H1 (cell line): Measurements from ENCODE around the gene TMEM187. TPM values are rescaled to one million over a fixed set of nuclear protein-coding genes. Genes with fewer than 3 reads are reported as not detected.

Experiments
- CTCF ChIA-PET: fragments of 300-600 bp; sonication (Branson Sonifier 250); formaldehyde crosslinking; loops from one replicate; lab custom pipeline; 2021; ENCODE audit not compliant: partially characterized antibody; lab: Charles Lee
- POLR2A ChIA-PET: fragments of 300-600 bp; sonication (Branson Sonifier 250); formaldehyde crosslinking; loops from one replicate; lab custom pipeline; 2021; ENCODE audit warnings: inconsistent platforms; ENCODE audit not compliant: partially characterized antibody; lab: Charles Lee
- DNase-seq, 2 experiments: peaks; one replicate each; pipeline versions ENCODE4 v3.0.0 to v3.0.0-alpha.2; 2010 to 2022; ENCODE audit warnings: low spot score in 2 of 2, low read depth in 1 of 2, mixed read lengths in 1 of 2
- FAIRE-seq: peaks from 2 replicates; lab custom pipeline; 2011; peaks lifted over from hg19 to GRCh38; lab: Jason Lieb, UNC
- H2AFZ ChIP-seq: 2 replicates; pipeline ENCODE4 v1.8.1; 2012; ENCODE audit warnings: low read length, inconsistent platforms
- H2AK5ac ChIP-seq: 2 replicates; pipeline ENCODE4 v1.6.1; 2013; ENCODE audit warnings: low read depth, low read length
- H2BK120ac ChIP-seq: replicated peaks from 2 replicates; pipeline ENCODE3; 2013; ENCODE audit warnings: low read depth, low read length, inconsistent platforms
- H2BK12ac ChIP-seq: 2 replicates; pipeline ENCODE4 v1.6.1; 2013; ENCODE audit warnings: low read depth, low read length
- H2BK15ac ChIP-seq: 2 replicates; pipeline ENCODE4 v1.6.1; 2013; ENCODE audit warnings: low read length
- H2BK20ac ChIP-seq: 2 replicates; pipeline ENCODE4 v1.6.1; 2013; ENCODE audit warnings: low read length
- H2BK5ac ChIP-seq: 2 replicates; pipeline ENCODE4 v1.6.1; 2013; ENCODE audit warnings: low read depth, low read length
- H3K14ac ChIP-seq: 2 replicates; pipeline ENCODE4 v1.6.1; 2013; ENCODE audit warnings: inconsistent platforms; ENCODE audit not compliant: insufficient read length
- H3K18ac ChIP-seq: 2 replicates; pipeline ENCODE4 v1.6.1; 2013; ENCODE audit warnings: low read length; ENCODE audit errors: extremely low read depth
- H3K23ac ChIP-seq: 2 replicates; pipeline ENCODE4 v1.6.1; 2013; ENCODE audit warnings: inconsistent platforms; ENCODE audit not compliant: insufficient read length
- H3K23me2 ChIP-seq: 2 replicates; pipeline ENCODE4 v1.6.1; 2013; ENCODE audit warnings: low read depth, low read length
- H3K27ac ChIP-seq: 2 replicates; pipeline ENCODE4 v1.6.1; 2011; ENCODE audit warnings: low read depth, low read length, inconsistent platforms
- H3K27me3 ChIP-seq, 4 experiments: replicated peaks in 1 of 4; 1 replicate in 1 of 4; 2 replicates in 3 of 4; pipeline versions ENCODE4 v1.6.1 to v1.8.1; 2011 to 2013; ENCODE audit warnings: low read length in 3 of 4, mild to moderate bottlenecking in 3 of 4, inconsistent platforms in 2 of 4, mixed read lengths in 2 of 4, moderate library complexity in 1 of 4; ENCODE audit not compliant: control insufficient read depth in 3 of 4, insufficient read depth in 3 of 4; ENCODE audit errors: extremely low read depth in 1 of 4
- H3K36me3 ChIP-seq, 4 experiments: 2 replicates each; pipeline versions ENCODE4 v1.6.1 to v1.8.1; 2011 to 2013; ENCODE audit warnings: mild to moderate bottlenecking in 4 of 4, low read length in 3 of 4, moderate library complexity in 2 of 4, control low read depth in 1 of 4, inconsistent platforms in 1 of 4; ENCODE audit not compliant: insufficient read depth in 4 of 4, control insufficient read depth in 2 of 4
- H3K4ac ChIP-seq: replicated peaks from 2 replicates; pipeline ENCODE3; 2013; ENCODE audit warnings: low read length, low read depth, mixed read lengths, inconsistent platforms; ENCODE audit not compliant: insufficient read length
- H3K4me1 ChIP-seq, 4 experiments: replicated peaks in 1 of 4; 1 replicate in 1 of 4; 2 replicates in 3 of 4; pipeline versions ENCODE4 v1.6.1 to v1.8.1; 2011 to 2013; ENCODE audit warnings: low read length in 3 of 4, inconsistent platforms in 2 of 4, mixed read lengths in 1 of 4; ENCODE audit not compliant: insufficient read depth in 4 of 4, control insufficient read depth in 3 of 4
- H3K4me2 ChIP-seq, 2 experiments: 2 replicates each; pipeline versions ENCODE4 v1.6.1 to v1.8.1; 2011 to 2013; ENCODE audit warnings: low read depth in 2 of 2, low read length in 2 of 2, control low read depth in 1 of 2, inconsistent platforms in 1 of 2, mild to moderate bottlenecking in 1 of 2; ENCODE audit not compliant: insufficient read depth in 1 of 2
- H3K4me3 ChIP-seq, 4 experiments: fragments of 200-600, 300-600 bp in 1 of 4; sonication (generic), shearing (Covaris generic), sonication (Bioruptor Twin) in 1 of 4; 2 replicates each; pipeline versions ENCODE4 v1.5.1 to v1.8.1; 2011 to 2016; ENCODE audit warnings: low read length in 4 of 4, low read depth in 3 of 4, control low read depth in 2 of 4, inconsistent platforms in 2 of 4, mild to moderate bottlenecking in 2 of 4, mixed read lengths in 1 of 4, moderate library complexity in 1 of 4; ENCODE audit not compliant: insufficient read depth in 2 of 4; ENCODE audit errors: extremely low read depth in 1 of 4
- H3K56ac ChIP-seq: replicated peaks from 2 replicates; pipeline ENCODE3; 2013; ENCODE audit warnings: low read depth, mild to moderate bottlenecking, mixed read lengths, low read length, inconsistent platforms; ENCODE audit not compliant: insufficient read length
- H3K79me1 ChIP-seq: 2 replicates; pipeline ENCODE4 v1.6.1; 2013; ENCODE audit warnings: low read depth, low read length, control low read depth
- H3K79me2 ChIP-seq, 2 experiments: 2 replicates each; pipeline versions ENCODE4 v1.6.1 to v1.8.1; 2012 to 2013; ENCODE audit warnings: low read length in 2 of 2, mild to moderate bottlenecking in 2 of 2, inconsistent platforms in 1 of 2; ENCODE audit not compliant: insufficient read depth in 2 of 2, control insufficient read depth in 1 of 2
- H3K9ac ChIP-seq, 4 experiments: replicated peaks in 1 of 4; 1 replicate in 1 of 4; 2 replicates in 3 of 4; pipeline versions ENCODE4 v1.6.1 to v1.8.1; 2011 to 2013; ENCODE audit warnings: low read depth in 3 of 4, low read length in 3 of 4, control low read depth in 2 of 4, mild to moderate bottlenecking in 2 of 4, moderate library complexity in 2 of 4, inconsistent platforms in 1 of 4; ENCODE audit errors: extremely low read depth in 1 of 4
- H3K9me3 ChIP-seq, 2 experiments: 2 replicates each; pipeline versions ENCODE4 v1.6.1 to v1.8.1; 2012 to 2013; ENCODE audit warnings: mild to moderate bottlenecking in 2 of 2, moderate library complexity in 2 of 2, control low read depth in 1 of 2, inconsistent platforms in 1 of 2, low read depth in 1 of 2, low read length in 1 of 2, mixed read lengths in 1 of 2; ENCODE audit not compliant: insufficient read depth in 2 of 2
- H4K20me1 ChIP-seq, 2 experiments: replicated peaks in 1 of 2; 2 replicates each; pipeline versions ENCODE3 to v1.8.1; 2011 to 2013; ENCODE audit warnings: inconsistent platforms in 2 of 2, low read length in 2 of 2, mild to moderate bottlenecking in 1 of 2; ENCODE audit not compliant: insufficient read depth in 2 of 2, control insufficient read depth in 1 of 2
- H4K5ac ChIP-seq: 2 replicates; pipeline ENCODE4 v1.6.1; 2013; ENCODE audit warnings: low read length, low read depth, mixed read lengths, inconsistent platforms; ENCODE audit not compliant: insufficient read length
- H4K8ac ChIP-seq: 2 replicates; pipeline ENCODE4 v1.8.0; 2013; ENCODE audit warnings: mild to moderate bottlenecking, moderate library complexity, low read length, inconsistent platforms; ENCODE audit not compliant: insufficient read depth; ENCODE audit errors: extremely low read depth
- H4K91ac ChIP-seq: replicated peaks from 2 replicates; pipeline ENCODE3; 2013; ENCODE audit warnings: low read length, mixed read lengths, inconsistent platforms; ENCODE audit not compliant: insufficient read length
- BCL11A ChIP-seq, 2 experiments: IDR thresholded peaks; one replicate each; pipeline ENCODE4 v1.6.1; 2011; ENCODE audit warnings: low read depth in 2 of 2, low read length in 2 of 2, mild to moderate bottlenecking in 2 of 2
- CREB1 ChIP-seq: IDR thresholded peaks from 2 replicates; pipeline ENCODE4 v1.6.1; 2012; ENCODE audit warnings: inconsistent platforms
- CTBP2 ChIP-seq: IDR thresholded peaks from 2 replicates; pipeline ENCODE4 v1.7.0; 2011; ENCODE audit warnings: borderline replicate concordance, mild to moderate bottlenecking, moderate library complexity, mixed read lengths, low read length; ENCODE audit not compliant: insufficient read depth, insufficient read length
- GABPA ChIP-seq: IDR thresholded peaks from 2 replicates; pipeline ENCODE4 v1.6.1; 2011; ENCODE audit warnings: mild to moderate bottlenecking, low read length, moderate library complexity, borderline replicate concordance; ENCODE audit not compliant: insufficient read depth
- HDAC2 ChIP-seq, 2 experiments: fragments of 300-600 bp in 1 of 2; sonication (generic) in 1 of 2; IDR thresholded peaks; 2 replicates each; pipeline ENCODE4 v1.6.1; 2011 to 2012; ENCODE audit warnings: low read depth in 2 of 2, low read length in 2 of 2, mild to moderate bottlenecking in 2 of 2, moderate library complexity in 2 of 2, borderline replicate concordance in 1 of 2, inconsistent platforms in 1 of 2
- KDM1A ChIP-seq: fragments of 200-600, 300-600 bp; sonication (generic); IDR thresholded peaks from 2 replicates; pipeline ENCODE4 v1.7.1; 2016; ENCODE audit warnings: mild to moderate bottlenecking, low read length, borderline replicate concordance
- SIRT6 ChIP-seq: IDR thresholded peaks from one replicate; pipeline ENCODE4 v1.7.1; 2012; ENCODE audit warnings: low read length, inconsistent platforms
- SUZ12 ChIP-seq: fragments of 200-600 bp; sonication (generic); IDR thresholded peaks from 2 replicates; pipeline ENCODE4 v1.6.1; 2012; ENCODE audit warnings: mild to moderate bottlenecking, inconsistent platforms, low read length, moderate library complexity, mixed read lengths
- ZNF274 ChIP-seq: IDR thresholded peaks from 2 replicates; pipeline ENCODE4 v1.7.0; 2012; ENCODE audit warnings: low read length, borderline replicate concordance; ENCODE audit errors: extremely low read depth
- WGBS, 2 experiments: shearing (Covaris generic) in 1 of 2; methylation state at CpG; one replicate each; pipeline versions ENCODE4 v1.1.6 to v1.1.7; 2013 to 2015; ENCODE audit warnings: low lambda C conversion rate in 2 of 2, mixed read lengths in 2 of 2, inconsistent platforms in 1 of 2, low coverage in 1 of 2, missing lambda C conversion rate in 1 of 2; ENCODE audit not compliant: insufficient replicate concordance in 2 of 2, insufficient coverage in 1 of 2, insufficient read length in 1 of 2; ENCODE audit errors: extremely low coverage in 1 of 2, missing lambda C conversion rate in 1 of 2; 5-methylcytosine and 5-hydroxymethylcytosine counted together
- polyA plus RNA-seq, 7 experiments: library from polyadenylated mRNA; depleted of rRNA in 3 of 7; stranded (reverse) in 5 of 7; unstranded in 2 of 7; fragments of >200 nt in 5 of 7; fragments of 200-250 nt in 2 of 7; gene quantifications; 1 replicate in 5 of 7; 2 replicates in 1 of 7; 4 replicates in 1 of 7; pipeline versions ENCODE4 v1.2.1 to v1.2.3, GENCODE V29; 2011 to 2013; ENCODE audit warnings: missing spikeins in 2 of 7, mixed read lengths in 2 of 7
- total RNA-seq: library from RNA; stranded (reverse); fragmentation: NEBNext Ultra II Directional; extraction: Animal tissue kit (Norgen Biotek cat#: 25700); gene quantifications from 2 replicates; pipeline ENCODE4 v1.2.1, GENCODE V29; 2021
- TF ChIP-seq, protein P1 (sequence below): IDR thresholded peaks from 2 replicates; pipeline ENCODE4 v1.6.1; 2011; ENCODE audit warnings: low read length, improper control_type of control experiment
- TF ChIP-seq, protein P2 (sequence below): IDR thresholded peaks from 2 replicates; pipeline ENCODE4 v1.6.1; 2012; ENCODE audit warnings: inconsistent platforms

TMEM187 gene
- total and polyA plus RNA-seq, 2 of the 8 experiments (the other 6 are each of a cell fraction or from before 2014, with no cell fraction given) = 5.0 to 14.5 TPM

DNA sequence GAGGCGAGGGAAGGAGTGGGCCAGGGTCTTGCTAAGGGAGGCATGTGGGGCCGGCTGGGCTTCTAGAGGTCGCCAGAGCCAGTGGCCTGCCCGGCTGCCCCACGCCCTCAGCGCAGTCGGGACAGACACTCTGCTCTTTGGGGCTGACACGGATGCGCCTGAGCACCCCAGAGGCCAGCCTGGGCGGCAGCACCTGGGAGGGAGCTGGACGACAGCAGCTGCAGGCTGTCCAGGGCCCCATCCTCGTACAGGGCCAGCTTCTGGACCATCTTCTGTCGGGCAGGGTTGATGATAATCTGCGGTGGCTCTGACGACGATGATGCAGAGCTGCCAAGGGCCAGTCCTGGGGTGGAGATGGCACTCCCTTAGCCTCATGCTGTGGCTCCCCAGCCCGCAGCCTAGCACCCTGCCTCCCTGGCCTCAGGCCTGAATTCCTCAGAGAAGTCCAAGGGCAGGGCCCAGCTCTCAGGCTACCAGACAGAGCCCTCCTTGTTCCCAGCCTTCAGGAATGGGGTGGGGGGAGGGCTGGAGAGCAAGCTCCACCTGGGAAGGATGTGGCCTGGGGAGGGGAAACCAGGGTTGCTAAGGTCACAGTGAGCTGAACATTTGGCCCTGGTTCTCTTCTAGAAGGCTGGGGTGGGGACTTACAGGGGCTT is 39.9 kb downstream of the TMEM187 start:
- Histone ChIP-seq H3K23ac (no peak overlapping the region), H2BK5ac (no peak overlapping the region), H3K4me3 (no peak overlapping the region), H3K9me3 (no peaks in the 10 kb centered on the region), H4K91ac (no peak overlapping the region), H4K20me1 (no peaks in the 10 kb centered on the region), H4K8ac (no peak overlapping the region), H3K56ac (no peak overlapping the region), H3K4me1 (peaks cover 0 to 7% (median 3%) of the 10 kb centered on the region in 4 experiments; a peak in 2 of 7 replicates), H3K23me2 (no peaks in the 10 kb centered on the region), H2BK15ac (no peak overlapping the region), H3K18ac (no peak overlapping the region), H3K9ac (no peak overlapping the region), H3K79me1 (no peaks in the 10 kb centered on the region), H3K79me2 (no peaks in the 10 kb centered on the region), H3K4me2 (no peak overlapping the region), H2BK120ac (no peak overlapping the region), H2BK12ac (no peak overlapping the region), H2BK20ac (no peak overlapping the region), H4K5ac (no peak overlapping the region), H3K14ac (no peak overlapping the region), H3K27ac (no peak overlapping the region), H2AK5ac (no peak overlapping the region), H3K36me3 (peaks cover 2 to 9% (median 5%) of the 10 kb centered on the region in 4 experiments; a peak in 3 of 8 replicates), H2AFZ (no peak overlapping the region), H3K27me3 (no peaks in the 10 kb centered on the region), H3K4ac (no peak overlapping the region)
- ChIA-PET CTCF (interaction anchor here (0.6 to 4.1 kb wide), 16 partner anchors 11 to 111 kb away, joined by 3 to 29 read pairs (median 6); partner anchors contain the start of genes HCFC1 and TMEM187), POLR2A (interaction anchor here (0.9 to 2.9 kb wide), 8 partner anchors 8 to 86 kb away, joined by 3 to 15 read pairs (median 4); partner anchors contain the start of gene HCFC1)
- DNase-seq = no peak
- 83% methylated on average over 6 of the region's 17 CpGs; no CpG with 5 or more reads in 1 of the 2 experiments for WGBS, 2 experiments
- FAIRE-seq = no peak
- TF ChIP-seq GABPA = no peak
- no peak for TF ChIP-seq HDAC2 (IDR thresholded peaks at IDR 0.05; ENCODE audit: borderline replicate concordance in 1 of 2, low read depth in 2 of 2, low read length in 2 of 2)
- TF ChIP-seq ZNF274 = no peak
- TF ChIP-seq SUZ12 = no peak
- TF ChIP-seq KDM1A = no peak
- no peak for TF ChIP-seq CTBP2
- TF ChIP-seq CREB1 = no peak
- TF ChIP-seq, protein P1, sequence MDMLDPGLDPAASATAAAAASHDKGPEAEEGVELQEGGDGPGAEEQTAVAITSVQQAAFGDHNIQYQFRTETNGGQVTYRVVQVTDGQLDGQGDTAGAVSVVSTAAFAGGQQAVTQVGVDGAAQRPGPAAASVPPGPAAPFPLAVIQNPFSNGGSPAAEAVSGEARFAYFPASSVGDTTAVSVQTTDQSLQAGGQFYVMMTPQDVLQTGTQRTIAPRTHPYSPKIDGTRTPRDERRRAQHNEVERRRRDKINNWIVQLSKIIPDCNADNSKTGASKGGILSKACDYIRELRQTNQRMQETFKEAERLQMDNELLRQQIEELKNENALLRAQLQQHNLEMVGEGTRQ = no peak
- no peak for TF ChIP-seq BCL11A (IDR thresholded peaks at IDR 0.05; ENCODE audit: low read depth in 2 of 2, low read length in 2 of 2)
- no peak for TF ChIP-seq SIRT6
- TF ChIP-seq, protein P2, sequence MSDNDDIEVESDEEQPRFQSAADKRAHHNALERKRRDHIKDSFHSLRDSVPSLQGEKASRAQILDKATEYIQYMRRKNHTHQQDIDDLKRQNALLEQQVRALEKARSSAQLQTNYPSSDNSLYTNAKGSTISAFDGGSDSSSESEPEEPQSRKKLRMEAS = no peak
